IMR-90 (cell line): Measurements from ENCODE around the gene ATG9B. TPM values are rescaled to one million over a fixed set of nuclear protein-coding genes. Genes with fewer than 3 reads are reported as not detected.
"Not testable (repeated sequence)": the region's sequence is repeated elsewhere in the genome, so short reads cannot be mapped to it uniquely, and the experiment has no call there.

Source experiments
- ATAC-seq: fragments of 200-7000 bp; cut with Tn5 transposase; 2 replicates; pipeline ENCODE4 v1.9.1; 2020; ENCODE audit warnings: low read depth, mild to moderate bottlenecking, moderate library complexity
- BruUV-seq: library from RNA; stranded (reverse); fragments of 400-500 nt; replicated peaks from 2 replicates; lab custom pipeline; 2021; lab: Mats Ljungman, UMichigan
- CTCF ChIA-PET: fragments of 300-600 bp; formaldehyde crosslinking; extraction: SDS; loops from one replicate; lab custom pipeline; 2021; ENCODE audit warnings: antibody characterized with exemption; lab: Yijun Ruan, JAX
- POLR2A ChIA-PET: fragments of 300-600 bp; sonication (Branson Sonifier 250); formaldehyde crosslinking; loops from one replicate; lab custom pipeline; 2022; ENCODE audit warnings: antibody characterized with exemption; ENCODE audit not compliant: unreplicated experiment; lab: Charles Lee
- DNase-seq: peaks from one replicate; pipeline ENCODE4 v3.0.0; 2013
- H2AFZ ChIP-seq: replicated peaks from 2 replicates; pipeline ENCODE3; 2013; ENCODE audit warnings: low read length, mild to moderate bottlenecking; ENCODE audit not compliant: poor library complexity
- H2AK5ac ChIP-seq: 2 replicates; pipeline ENCODE4 v1.6.1; 2013; ENCODE audit warnings: low read depth, low read length, inconsistent platforms
- H2AK9ac ChIP-seq: replicated peaks from 2 replicates; pipeline ENCODE3; 2013; ENCODE audit warnings: mild to moderate bottlenecking, low read depth, low read length, moderate library complexity; ENCODE audit not compliant: poor library complexity
- H2BK120ac ChIP-seq: 2 replicates; pipeline ENCODE4 v1.6.1; 2013; ENCODE audit warnings: low read depth, low read length, inconsistent platforms
- H2BK15ac ChIP-seq: 3 replicates; pipeline ENCODE4 v1.6.1; 2013; ENCODE audit warnings: low read depth, low read length, inconsistent platforms
- H2BK20ac ChIP-seq: 2 replicates; pipeline ENCODE4 v1.6.1; 2013; ENCODE audit warnings: low read depth, mild to moderate bottlenecking, inconsistent platforms, low read length, moderate library complexity
- H2BK5ac ChIP-seq: 2 replicates; pipeline ENCODE4 v1.6.1; 2013; ENCODE audit warnings: mild to moderate bottlenecking, low read depth, low read length, inconsistent platforms; ENCODE audit not compliant: poor library complexity, severe bottlenecking
- H3K14ac ChIP-seq: replicated peaks from 2 replicates; pipeline ENCODE4 v1.6.1; 2013; ENCODE audit warnings: low read depth, low read length, inconsistent platforms
- H3K18ac ChIP-seq: 2 replicates; pipeline ENCODE4 v1.6.1; 2013; ENCODE audit warnings: low read depth, low read length, control low read depth
- H3K23ac ChIP-seq: 2 replicates; pipeline ENCODE4 v1.6.1; 2013; ENCODE audit warnings: low read depth, low read length, inconsistent platforms
- H3K27ac ChIP-seq: 2 replicates; pipeline ENCODE4 v1.5.1; 2013; ENCODE audit warnings: mild to moderate bottlenecking, control low read depth, low read length; ENCODE audit not compliant: insufficient read depth
- H3K27me3 ChIP-seq: 2 replicates; pipeline ENCODE4 v1.6.1; 2013; ENCODE audit warnings: low read length; ENCODE audit not compliant: control insufficient read depth, insufficient read depth
- H3K36me3 ChIP-seq: 2 replicates; pipeline ENCODE4 v1.6.1; 2013; ENCODE audit warnings: low read length, mixed read lengths; ENCODE audit not compliant: control insufficient read depth, insufficient read depth
- H3K4ac ChIP-seq: 2 replicates; pipeline ENCODE4 v1.6.1; 2013; ENCODE audit warnings: low read depth, low read length, inconsistent platforms
- H3K4me1 ChIP-seq: 2 replicates; pipeline ENCODE4 v1.6.1; 2013; ENCODE audit warnings: low read length, mixed read lengths; ENCODE audit not compliant: control insufficient read depth, insufficient read depth
- H3K4me2 ChIP-seq: 2 replicates; pipeline ENCODE4 v1.6.1; 2013; ENCODE audit warnings: low read depth, mild to moderate bottlenecking, control low read depth, low read length, moderate library complexity
- H3K4me3 ChIP-seq: 2 replicates; pipeline ENCODE4 v1.5.1; 2013; ENCODE audit warnings: low read depth, mild to moderate bottlenecking, control low read depth, low read length, moderate library complexity; ENCODE audit not compliant: insufficient read depth
- H3K56ac ChIP-seq: 2 replicates; pipeline ENCODE4 v1.6.1; 2013; ENCODE audit warnings: low read length, inconsistent platforms; ENCODE audit not compliant: insufficient read depth; ENCODE audit errors: extremely low read depth
- H3K79me1 ChIP-seq, 2 experiments: 2 replicates each; pipeline ENCODE4 v1.6.1; 2013; ENCODE audit warnings: low read length in 2 of 2, inconsistent platforms in 1 of 2, low read depth in 1 of 2
- H3K9ac ChIP-seq: 2 replicates; pipeline ENCODE4 v1.6.1; 2013; ENCODE audit warnings: low read depth, low read length, control low read depth
- H3K9me1 ChIP-seq: 2 replicates; pipeline ENCODE4 v1.6.1; 2013; ENCODE audit warnings: low read length, inconsistent platforms; ENCODE audit not compliant: insufficient read depth
- H3K9me3 ChIP-seq: 2 replicates; pipeline ENCODE4 v1.6.1; 2013; ENCODE audit warnings: low read length; ENCODE audit not compliant: control insufficient read depth, insufficient read depth
- H4K20me1 ChIP-seq: 2 replicates; pipeline ENCODE4 v1.6.1; 2013; ENCODE audit warnings: low read length, inconsistent platforms; ENCODE audit not compliant: insufficient read depth
- H4K5ac ChIP-seq: 2 replicates; pipeline ENCODE4 v1.6.1; 2013; ENCODE audit warnings: mild to moderate bottlenecking, low read depth, low read length, control low read depth
- H4K8ac ChIP-seq, 2 experiments: 2 replicates each; pipeline ENCODE4 v1.6.1; 2013; ENCODE audit warnings: low read depth in 2 of 2, low read length in 2 of 2, control low read depth in 1 of 2, inconsistent platforms in 1 of 2
- H4K91ac ChIP-seq: 2 replicates; pipeline ENCODE4 v1.6.1; 2013; ENCODE audit warnings: low read depth, low read length, inconsistent platforms; ENCODE audit not compliant: insufficient read depth
- WGBS, 2 experiments: methylation state at CpG; one replicate each; pipeline versions ENCODE4 v1.1.5 to v1.1.7; 2013; ENCODE audit warnings: missing lambda C conversion rate in 2 of 2; ENCODE audit not compliant: insufficient read length in 1 of 2; ENCODE audit errors: extremely low coverage in 2 of 2; 5-methylcytosine and 5-hydroxymethylcytosine counted together
- dilution Hi-C: fragments of 300-500 bp; cut with HindIII; formaldehyde crosslinking; loops from one replicate; pipeline ENCODE4 v1.14.3; 2018; ENCODE audit warnings: low sequenced_read_pairs; ENCODE audit not compliant: unreplicated experiment
- in situ Hi-C: fragments of 300-500 bp; cut with MboI; formaldehyde crosslinking; loops from 3 replicates; pipeline ENCODE4 v1.14.3; 2019; ENCODE audit warnings: low sequenced_read_pairs, inconsistent platforms, mixed read lengths
- intact Hi-C: fragments of 100-400 bp; cut with micrococcal nuclease; formaldehyde crosslinking; loops from 2 replicates; pipeline ENCODE4 v1.10.0; 2022
- polyA plus RNA-seq, 3 experiments: library from polyadenylated mRNA; depleted of rRNA; stranded (reverse); fragments of >200 nt; gene quantifications; 2 replicates each; pipeline ENCODE4 v1.2.3, GENCODE V29; 2012; ENCODE audit warnings: low replicate concordance in 1 of 3
- total RNA-seq: library from RNA; depleted of rRNA; stranded (reverse); fragments of >200 nt; gene quantifications from 2 replicates; pipeline ENCODE4 v1.2.3, GENCODE V29; 2012

The ATG9B gene
- total and polyA plus RNA-seq, 2 of the 4 experiments (the other 2 are of a cell fraction): 0.18 to 0.91 TPM

DNA sequence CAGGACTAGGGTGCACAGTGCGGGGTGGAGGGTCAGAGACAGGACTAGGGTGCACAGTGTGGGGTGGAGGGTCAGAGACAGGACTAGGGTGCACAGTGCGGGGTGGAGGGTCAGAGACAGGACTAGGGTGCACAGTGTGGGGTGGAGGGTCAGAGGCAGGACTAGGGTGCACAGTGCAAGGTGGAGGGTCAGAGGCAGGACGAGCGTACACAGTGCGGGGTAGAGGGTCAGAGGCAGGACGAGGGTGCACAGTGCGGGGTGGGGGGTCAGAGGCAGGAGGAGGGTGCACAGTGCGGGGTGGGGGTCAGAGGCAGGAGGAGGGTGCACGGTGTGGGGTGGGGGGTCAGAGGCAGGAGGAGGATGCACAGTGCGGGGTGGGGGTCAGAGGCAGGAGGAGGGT is 19.2 kb upstream of the ATG9B start:
- in situ Hi-C loops, H3K79me1 ChIP-seq, CTCF ChIA-PET, DNase-seq, H2BK15ac ChIP-seq, H2AK9ac ChIP-seq, H3K18ac ChIP-seq, H3K27ac ChIP-seq, ATAC-seq, H2AK5ac ChIP-seq, BruUV-seq, H2AFZ ChIP-seq, H3K23ac ChIP-seq, H3K27me3 ChIP-seq, intact Hi-C loops, H2BK20ac ChIP-seq, H3K4me3 ChIP-seq, POLR2A ChIA-PET, H3K14ac ChIP-seq, H3K4ac ChIP-seq, H4K91ac ChIP-seq, H3K4me2 ChIP-seq, H3K9ac ChIP-seq, dilution Hi-C loops, H3K56ac ChIP-seq, H2BK5ac ChIP-seq, H4K8ac ChIP-seq, H3K9me3 ChIP-seq, H4K5ac ChIP-seq, H2BK120ac ChIP-seq: not testable (repeated sequence)
- peaks cover 24% of the 10 kb centered on the region for H3K4me1 ChIP-seq
- peaks cover 21% of the 10 kb centered on the region for H3K9me1 ChIP-seq
- whole genome bisulfite sequencing, 2 experiments: 97% methylated on average over 5 of the region's 10 CpGs; no CpG with 5 or more reads in 1 of the 2 experiments
- peaks cover 21% of the 10 kb centered on the region for H4K20me1 ChIP-seq
- H3K36me3 ChIP-seq: peaks cover 12% of the 10 kb centered on the region; the same call in 1 of the 2 replicates
